H9 (cell line): ENCODE results near the gene ABCD3. TPM values are rescaled to one million over a fixed set of nuclear protein-coding genes. Genes with fewer than 3 reads are reported as not detected.

Experiments
- DNase-seq: peaks from one replicate; pipeline ENCODE4 v3.0.0-alpha.2; 2017
- H2AFZ ChIP-seq: one replicate; pipeline ENCODE4 v1.6.1; 2013; ENCODE audit warnings: mild to moderate bottlenecking, low read length, control low read depth, moderate library complexity
- H2AK5ac ChIP-seq: 2 replicates; pipeline ENCODE4 v1.6.1; 2013; ENCODE audit warnings: low read length, control low read depth, mixed read lengths; ENCODE audit not compliant: insufficient read length
- H2BK120ac ChIP-seq: one replicate; pipeline ENCODE4 v1.6.1; 2013; ENCODE audit warnings: low read depth, mild to moderate bottlenecking, low read length, control low read depth, inconsistent platforms; ENCODE audit not compliant: poor library complexity, severe bottlenecking
- H2BK12ac ChIP-seq: 2 replicates; pipeline ENCODE4 v1.6.1; 2013; ENCODE audit warnings: low read length, control low read depth, mixed read lengths, low read depth; ENCODE audit not compliant: insufficient read length
- H2BK15ac ChIP-seq: 2 replicates; pipeline ENCODE4 v1.6.1; 2013; ENCODE audit warnings: low read depth, low read length, control low read depth
- H2BK20ac ChIP-seq: one replicate; pipeline ENCODE4 v1.6.1; 2013; ENCODE audit warnings: low read depth, mild to moderate bottlenecking, low read length, control low read depth, inconsistent platforms; ENCODE audit not compliant: poor library complexity, severe bottlenecking
- H2BK5ac ChIP-seq: 2 replicates; pipeline ENCODE4 v1.6.1; 2013; ENCODE audit warnings: low read length, control low read depth, mixed read lengths; ENCODE audit not compliant: insufficient read length
- H3K14ac ChIP-seq: 2 replicates; pipeline ENCODE4 v1.6.1; 2013; ENCODE audit warnings: low read length, control low read depth; ENCODE audit not compliant: insufficient read depth
- H3K18ac ChIP-seq: 2 replicates; pipeline ENCODE4 v1.6.1; 2013; ENCODE audit warnings: low read depth, mild to moderate bottlenecking, mixed read lengths, low read length, control low read depth; ENCODE audit not compliant: insufficient read length
- H3K23ac ChIP-seq: 2 replicates; pipeline ENCODE4 v1.6.1; 2013; ENCODE audit warnings: low read length, control low read depth, mixed read lengths, low read depth; ENCODE audit not compliant: insufficient read length
- H3K23me2 ChIP-seq: 2 replicates; pipeline ENCODE4 v1.6.1; 2013; ENCODE audit warnings: low read depth, mild to moderate bottlenecking, mixed read lengths, low read length, control low read depth; ENCODE audit not compliant: insufficient read length, poor library complexity, severe bottlenecking
- H3K27ac ChIP-seq: 2 replicates; pipeline ENCODE4 v1.5.1; 2013; ENCODE audit warnings: low read length, control low read depth, mixed read lengths, low read depth; ENCODE audit not compliant: insufficient read length
- H3K27me3 ChIP-seq: 2 replicates; pipeline ENCODE4 v1.6.1; 2013; ENCODE audit warnings: low read length, control low read depth, inconsistent platforms; ENCODE audit not compliant: insufficient read depth
- H3K4ac ChIP-seq: 2 replicates; pipeline ENCODE4 v1.6.1; 2013; ENCODE audit warnings: low read depth, mild to moderate bottlenecking, control low read depth, inconsistent platforms, low read length, moderate library complexity
- H3K4me1 ChIP-seq: 2 replicates; pipeline ENCODE4 v1.6.1; 2013; ENCODE audit warnings: low read length, control low read depth, inconsistent platforms; ENCODE audit not compliant: insufficient read depth
- H3K4me2 ChIP-seq: 2 replicates; pipeline ENCODE4 v1.6.1; 2013; ENCODE audit warnings: low read length, control low read depth, mixed read lengths; ENCODE audit not compliant: insufficient read length, insufficient read depth
- H3K56ac ChIP-seq: 2 replicates; pipeline ENCODE4 v1.6.1; 2013; ENCODE audit warnings: low read depth, mild to moderate bottlenecking, mixed read lengths, low read length, control low read depth; ENCODE audit not compliant: insufficient read length
- H3K79me1 ChIP-seq: 2 replicates; pipeline ENCODE4 v1.6.1; 2013; ENCODE audit warnings: low read depth, mild to moderate bottlenecking, moderate library complexity, low read length, control low read depth, inconsistent platforms; ENCODE audit not compliant: insufficient read depth, poor library complexity, severe bottlenecking
- H3K79me2 ChIP-seq: 2 replicates; pipeline ENCODE4 v1.6.1; 2013; ENCODE audit warnings: low read length, control low read depth, inconsistent platforms; ENCODE audit not compliant: insufficient read depth
- H3K9ac ChIP-seq: 2 replicates; pipeline ENCODE4 v1.6.1; 2013; ENCODE audit warnings: low read length, control low read depth, mixed read lengths; ENCODE audit not compliant: insufficient read length; ENCODE audit errors: extremely low read depth
- H3K9me3 ChIP-seq: one replicate; pipeline ENCODE4 v1.6.1; 2013; ENCODE audit warnings: low read depth, low read length, inconsistent platforms; ENCODE audit not compliant: control insufficient read depth
- H3T11ph ChIP-seq: one replicate; pipeline ENCODE4 v1.6.1; 2013; ENCODE audit warnings: mild to moderate bottlenecking, low read length, control low read depth, inconsistent platforms
- H4K20me1 ChIP-seq: one replicate; pipeline ENCODE4 v1.6.1; 2013; ENCODE audit not compliant: control insufficient read depth, insufficient read length, insufficient read depth
- H4K5ac ChIP-seq: 2 replicates; pipeline ENCODE4 v1.6.1; 2013; ENCODE audit warnings: low read depth, mild to moderate bottlenecking, mixed read lengths, low read length, control low read depth; ENCODE audit not compliant: insufficient read length
- H4K8ac ChIP-seq: replicated peaks from 2 replicates; pipeline ENCODE4 v1.6.1; 2013; ENCODE audit warnings: low read length, control low read depth, mixed read lengths, low read depth; ENCODE audit not compliant: insufficient read length
- H4K91ac ChIP-seq: 2 replicates; pipeline ENCODE4 v1.6.1; 2013; ENCODE audit warnings: low read depth, mild to moderate bottlenecking, moderate library complexity, mixed read lengths, low read length, control low read depth; ENCODE audit not compliant: insufficient read length
- H3K27ac Mint-ChIP-seq, 3 experiments: 2 replicates in 2 of 3; 3 replicates in 1 of 3; pipeline ENCODE4 v1.8.0; 2020 to 2021; ENCODE audit warnings: mixed read lengths in 3 of 3, mild to moderate bottlenecking in 1 of 3, moderate library complexity in 1 of 3
- H3K27me3 Mint-ChIP-seq: 2 replicates; pipeline ENCODE4 v1.8.0; 2021; ENCODE audit warnings: low read depth, mild to moderate bottlenecking, moderate library complexity, mixed read lengths
- H3K36me3 Mint-ChIP-seq, 3 experiments: 2 replicates in 2 of 3; 3 replicates in 1 of 3; pipeline ENCODE4 v1.8.0; 2020 to 2021; ENCODE audit warnings: low read depth in 3 of 3, mixed read lengths in 3 of 3; ENCODE audit not compliant: insufficient read depth in 1 of 3
- H3K4me1 Mint-ChIP-seq, 2 experiments: 2 replicates each; pipeline ENCODE4 v1.8.0; 2020; ENCODE audit warnings: mixed read lengths in 2 of 2
- H3K4me3 Mint-ChIP-seq, 2 experiments: 2 replicates in 1 of 2; 3 replicates in 1 of 2; pipeline ENCODE4 v1.8.0; 2020 to 2021; ENCODE audit warnings: mild to moderate bottlenecking in 2 of 2, mixed read lengths in 2 of 2, moderate library complexity in 1 of 2
- H3K9me3 Mint-ChIP-seq, 2 experiments: 2 replicates in 1 of 2; 3 replicates in 1 of 2; pipeline ENCODE4 v1.8.0; 2020; ENCODE audit warnings: mild to moderate bottlenecking in 2 of 2, mixed read lengths in 2 of 2, moderate library complexity in 1 of 2
- CTCF ChIP-seq: fragments of 200-600 bp; sonication (generic); conservative IDR thresholded peaks from 3 replicates; pipeline ENCODE4 v1.8.0; 2021; ENCODE audit warnings: antibody characterized with exemption, mild to moderate bottlenecking
- WGBS: extraction: QIAGEN DNeasy Blood & Tissue Kit; methylation state at CpG from one replicate; pipeline ENCODE4 v1.1.7; 2013; ENCODE audit warnings: missing lambda C conversion rate, low lambda C conversion rate, mixed read lengths; ENCODE audit not compliant: insufficient read length; ENCODE audit errors: extremely low coverage; 5-methylcytosine and 5-hydroxymethylcytosine counted together
- total RNA-seq: library from RNA; stranded (reverse); gene quantifications from 2 replicates; pipeline ENCODE4 v1.2.1, GENCODE V29; 2021

The ABCD3 gene
- total RNA-seq, 1 experiment from 2014 or later: 32.0 TPM

GRCh38 chr1:94504601-94505000, 86.4 kb downstream of the ABCD3 start:
- Histone ChIP-seq H2BK20ac (no peak overlapping the region), H2BK120ac (no peak overlapping the region), H3K23ac (no peak overlapping the region), H3K56ac (no peak overlapping the region), H3K79me2 (no peaks in the 10 kb centered on the region), H3K27me3 (no peaks in the 10 kb centered on the region), H2BK15ac (no peak overlapping the region), H4K20me1 (no peaks in the 10 kb centered on the region), H3K9ac (no peak overlapping the region), H3K4ac (no peak overlapping the region), H3K18ac (no peak overlapping the region), H3K4me1 (no peaks in the 10 kb centered on the region), H2AK5ac (no peak overlapping the region), H3K79me1 (no peaks in the 10 kb centered on the region), H2AFZ (no peak overlapping the region), H2BK5ac (no peak overlapping the region), H3K27ac (no peak overlapping the region), H3T11ph (no peak overlapping the region), H2BK12ac (no peak overlapping the region), H4K8ac (no peak overlapping the region), H3K14ac (no peak overlapping the region), H3K4me2 (no peak overlapping the region), H4K5ac (no peak overlapping the region), H4K91ac (no peak overlapping the region), H3K9me3 (no peaks in the 10 kb centered on the region), H3K23me2 (no peaks in the 10 kb centered on the region)
- Mint-ChIP-seq H3K27ac (no peak overlapping the region), H3K4me3 (no peak overlapping the region), H3K36me3 (peaks cover 13 to 52% (median 32%) of the 10 kb centered on the region in 3 experiments), H3K9me3 (no peaks in the 10 kb centered on the region; a peak in 1 of 5 replicates), H3K4me1 (no peaks in the 10 kb centered on the region), H3K27me3 (no peaks in the 10 kb centered on the region)
- DNase-seq: no peak
- TF ChIP-seq CTCF: no peak
- WGBS: 100% methylated on average over 1 of the region's 1 CpG
